ENCODE measurements around the gene GALNS. TPM values are rescaled to one million over a fixed set of nuclear protein-coding genes. Genes with fewer than 3 reads are reported as not detected.
"Not testable (repeated sequence)": the region's sequence is repeated elsewhere in the genome, so short reads cannot be mapped to it uniquely, and the experiment has no call there.

The GALNS gene
- total and polyA plus RNA-seq, 2 donors = 4.8 to 23.9 TPM

DNA sequence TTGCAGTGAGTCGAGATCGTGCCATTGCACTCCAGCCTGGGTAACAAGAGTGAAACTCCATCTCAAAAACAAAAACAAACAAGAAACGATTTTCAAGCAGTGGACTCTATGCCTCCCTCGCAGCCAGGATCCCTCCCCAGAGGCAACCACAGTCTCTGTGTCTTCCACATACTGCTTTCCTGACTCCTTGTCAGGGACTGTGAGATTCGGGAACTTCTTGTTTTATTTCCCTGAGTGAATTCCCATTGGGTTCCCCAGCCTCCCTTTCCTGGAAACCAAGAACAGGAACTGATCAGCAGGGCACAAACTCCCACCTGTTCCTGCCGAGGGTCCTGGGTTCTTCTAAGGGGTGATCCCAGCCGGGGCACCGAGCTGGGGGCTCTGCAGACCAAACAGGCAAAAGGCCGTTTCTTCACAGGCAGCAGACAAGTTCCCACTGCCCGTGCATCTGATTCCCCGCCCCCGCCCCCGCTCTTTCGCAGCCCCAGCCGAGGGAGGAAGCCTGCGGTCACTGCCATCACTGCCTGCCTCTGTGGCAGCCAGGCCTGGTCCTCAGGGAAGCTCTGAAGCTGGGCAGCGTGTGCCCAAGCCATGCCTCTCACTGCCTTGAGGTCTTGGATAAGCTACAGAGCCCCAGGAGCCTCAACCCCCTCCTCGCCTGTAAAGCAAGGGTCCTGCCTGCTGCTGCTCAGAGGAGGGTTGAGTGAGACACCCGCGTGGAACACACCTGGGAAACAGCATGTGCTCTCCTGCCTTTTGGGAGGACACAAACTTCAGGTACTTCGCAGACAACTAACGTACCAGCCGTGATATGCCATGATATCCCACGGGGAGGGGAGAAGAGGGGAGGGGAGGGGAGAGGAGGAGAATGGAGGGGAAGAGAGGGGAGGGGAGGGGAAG, 66.2 kb downstream of the GALNS start:
- peaks cover 50 to 68% of the 10 kb centered on the region in 2 donors for H3K4me1 ChIP-seq (ENCODE audit: control insufficient read depth in 2 of 2, insufficient read depth in 2 of 2, low read length in 2 of 2)
- peaks cover 0 to 4% of the 10 kb centered on the region in 2 donors for H3K9me3 ChIP-seq (ENCODE audit: control insufficient read depth in 2 of 2, insufficient read depth in 1 of 2, low read length in 1 of 2)
- DNase-seq (ENCODE audit: low read depth in 6 of 9, low spot score in 9 of 9) = peak in 1 of 9 donors; percentile 80
- H3K27me3 ChIP-seq (ENCODE audit: control insufficient read depth in 2 of 2, insufficient read depth in 1 of 2, low read length in 1 of 2) = no peaks in the 10 kb centered on the region
- peak overlapping the region; percentile 77 to 96 for H3K27ac ChIP-seq (ENCODE audit: low read depth in 1 of 2, low read length in 1 of 2)
- H3K36me3 ChIP-seq (ENCODE audit: control insufficient read depth in 2 of 2, insufficient read depth in 2 of 2, low read length in 1 of 2) = no peaks in the 10 kb centered on the region
- H3K4me3 ChIP-seq (ENCODE audit: low read length in 2 of 2) = peak overlapping the region; percentile 13 to 30
- 3% methylated on average over 24 of the region's 24 CpGs for WGBS

DNA sequence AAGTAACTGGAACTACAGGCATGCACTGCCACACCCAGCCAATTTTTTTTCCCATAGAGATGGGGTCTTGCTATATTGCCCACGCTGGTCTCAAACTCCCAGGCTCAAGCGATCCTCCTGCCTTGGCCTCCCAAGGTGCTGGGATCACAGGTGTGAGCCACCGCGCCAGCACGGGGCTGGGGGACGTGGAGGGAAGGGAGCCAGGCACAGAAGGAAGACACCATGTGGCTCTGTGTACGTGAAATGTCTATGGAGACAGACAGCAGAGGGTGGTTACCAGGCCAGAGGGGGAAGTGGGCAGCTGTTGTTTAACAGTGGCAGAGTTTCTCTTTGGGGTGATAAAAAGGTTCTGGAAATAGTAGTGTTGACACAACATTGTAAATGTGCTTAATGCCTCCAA, 67.2 kb downstream of the GALNS start:
- no peaks in the 10 kb centered on the region for H3K36me3 ChIP-seq (ENCODE audit: control insufficient read depth in 2 of 2, insufficient read depth in 2 of 2, low read length in 1 of 2)
- peaks cover 0 to 4% of the 10 kb centered on the region in 2 donors for H3K9me3 ChIP-seq (ENCODE audit: control insufficient read depth in 2 of 2, insufficient read depth in 1 of 2, low read length in 1 of 2)
- H3K27ac ChIP-seq (ENCODE audit: low read depth in 1 of 2, low read length in 1 of 2) = peak overlapping the region; percentile 7 to 13
- WGBS = 31% methylated on average over 7 of the region's 7 CpGs
- DNase-seq (ENCODE audit: low read depth in 6 of 9, low spot score in 9 of 9) = peak in 1 of 9 donors; percentile 53
- H3K4me1 ChIP-seq (ENCODE audit: control insufficient read depth in 2 of 2, insufficient read depth in 2 of 2, low read length in 2 of 2) = peaks cover 42 to 59% of the 10 kb centered on the region in 2 donors
- no peaks in the 10 kb centered on the region for H3K27me3 ChIP-seq (ENCODE audit: control insufficient read depth in 2 of 2, insufficient read depth in 1 of 2, low read length in 1 of 2)
- no peak overlapping the region for H3K4me3 ChIP-seq (ENCODE audit: low read length in 2 of 2)

DNA sequence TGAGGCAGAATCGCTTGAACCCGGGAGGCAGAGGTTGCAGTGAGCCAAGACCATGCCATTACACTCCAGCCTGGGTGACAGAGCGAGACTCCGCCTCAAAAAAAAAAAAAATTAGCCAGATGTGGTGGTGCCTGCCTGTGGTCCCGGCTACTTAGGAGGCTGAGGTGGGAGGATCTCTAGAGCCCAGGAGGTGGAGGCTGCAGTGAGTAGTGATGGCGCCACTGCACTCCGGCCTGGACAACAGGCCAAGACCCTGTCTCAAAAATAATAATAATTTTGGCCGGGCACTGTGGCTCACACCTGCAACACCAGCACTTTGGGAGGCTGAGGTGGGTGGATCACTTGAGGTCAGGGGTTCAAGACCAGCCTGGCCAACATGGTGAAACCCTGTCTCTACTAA, 68.0 kb downstream of the GALNS start:
- H3K9me3 ChIP-seq (ENCODE audit: control insufficient read depth in 2 of 2, insufficient read depth in 1 of 2, low read length in 1 of 2); H3K36me3 ChIP-seq (ENCODE audit: control insufficient read depth in 2 of 2, insufficient read depth in 2 of 2, low read length in 1 of 2); H3K4me3 ChIP-seq (ENCODE audit: low read length in 2 of 2); H3K27me3 ChIP-seq (ENCODE audit: control insufficient read depth in 2 of 2, insufficient read depth in 1 of 2, low read length in 1 of 2); DNase-seq (ENCODE audit: low read depth in 6 of 9, low spot score in 9 of 9); H3K27ac ChIP-seq (ENCODE audit: low read depth in 1 of 2, low read length in 1 of 2): not testable (repeated sequence)
- 97% methylated on average over 8 of the region's 8 CpGs for WGBS
- H3K4me1 ChIP-seq (ENCODE audit: control insufficient read depth in 2 of 2, insufficient read depth in 2 of 2, low read length in 2 of 2) = peaks cover 42 to 56% of the 10 kb centered on the region in 2 donors

DNA sequence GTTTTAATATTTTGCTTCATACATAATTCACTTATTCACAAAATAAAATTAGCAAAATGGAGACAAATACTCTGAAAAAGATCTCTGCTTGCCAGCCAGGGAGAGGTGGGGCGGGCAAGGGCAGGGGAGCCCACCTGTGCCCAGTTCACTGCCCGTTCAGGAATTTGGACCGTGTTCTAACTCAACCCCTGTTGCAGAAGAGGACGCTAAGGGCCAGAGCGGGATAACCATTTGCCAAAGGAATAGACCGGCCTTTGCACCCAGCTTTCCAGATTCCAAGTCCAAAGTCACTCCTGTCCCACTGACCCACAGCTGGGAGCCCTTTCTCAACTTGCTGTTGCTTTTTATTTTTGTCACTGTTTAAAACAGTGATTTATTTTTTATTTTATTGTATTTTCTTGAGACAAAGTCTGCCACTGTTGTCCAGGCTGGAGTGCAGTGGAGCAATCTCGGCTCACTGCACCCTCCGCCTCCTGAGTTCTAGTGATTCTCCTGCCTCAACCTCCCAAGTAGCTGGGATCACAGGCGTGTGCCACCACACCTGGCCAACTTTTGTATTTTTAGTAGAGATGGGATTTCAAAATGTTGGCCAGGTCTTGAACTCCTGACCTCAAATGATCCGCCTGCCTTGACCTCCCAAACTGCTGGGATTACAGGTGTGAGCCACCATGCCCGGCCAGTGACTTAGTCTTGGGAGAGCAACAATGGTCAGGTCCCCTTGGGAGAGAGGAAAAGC, 69.0 kb downstream of the GALNS start:
- Histone ChIP-seq H3K36me3 (ENCODE audit: control insufficient read depth in 2 of 2, insufficient read depth in 2 of 2, low read length in 1 of 2) (no peaks in the 10 kb centered on the region), H3K4me3 (ENCODE audit: low read length in 2 of 2) (no peak overlapping the region), H3K4me1 (ENCODE audit: control insufficient read depth in 2 of 2, insufficient read depth in 2 of 2, low read length in 2 of 2) (peaks cover 39 to 56% of the 10 kb centered on the region in 2 donors), H3K9me3 (ENCODE audit: control insufficient read depth in 2 of 2, insufficient read depth in 1 of 2, low read length in 1 of 2) (no peaks in the 10 kb centered on the region), H3K27me3 (ENCODE audit: control insufficient read depth in 2 of 2, insufficient read depth in 1 of 2, low read length in 1 of 2) (peaks cover 0 to 9% of the 10 kb centered on the region in 2 donors), H3K27ac (ENCODE audit: low read depth in 1 of 2, low read length in 1 of 2) (no peak overlapping the region)
- no peak for DNase-seq (ENCODE audit: low read depth in 6 of 9, low spot score in 9 of 9)
- WGBS = 98% methylated on average over 11 of the region's 11 CpGs

DNA sequence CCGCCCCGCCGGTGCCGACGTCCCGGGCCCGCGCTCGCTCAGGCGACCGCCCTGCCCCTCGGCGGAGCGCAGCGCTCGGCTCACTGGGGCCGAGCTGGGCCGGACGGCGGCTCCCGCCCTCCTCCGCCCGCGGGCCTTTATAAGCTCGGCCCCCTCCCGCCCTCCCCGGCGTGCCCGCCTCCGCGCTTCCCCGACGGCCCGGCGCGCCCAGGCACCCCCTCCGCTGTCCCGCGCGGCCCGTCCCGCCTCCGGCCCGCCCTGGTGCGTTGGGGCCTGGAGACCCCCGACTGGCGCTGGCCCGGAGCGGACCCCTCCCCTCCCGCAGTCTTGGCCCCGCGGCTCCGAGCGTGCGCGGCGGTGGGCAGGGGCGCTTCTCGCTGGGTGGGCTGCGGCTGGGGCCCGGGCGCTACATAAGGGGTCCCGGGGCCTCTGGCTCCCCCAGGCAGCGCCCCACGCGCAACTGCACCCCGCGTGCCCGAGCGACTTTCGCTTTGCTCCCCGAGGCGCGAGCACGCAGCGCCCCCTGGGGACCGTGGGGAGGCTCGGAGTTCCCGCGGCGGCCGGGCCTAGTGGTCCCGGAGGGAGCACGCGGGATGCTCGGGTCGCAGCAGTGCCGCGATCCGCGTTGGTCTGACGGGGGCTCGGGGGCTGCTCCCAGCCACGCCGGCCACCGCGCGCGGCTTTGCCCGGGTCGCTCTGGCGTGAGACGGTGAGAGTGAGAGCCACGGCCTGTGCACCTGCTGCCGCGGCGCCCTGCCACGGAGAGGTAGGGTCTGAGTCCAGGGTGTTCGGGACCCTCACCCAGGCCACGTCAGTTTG, 71.4 kb downstream of the GALNS start, which contains the start of gene PIEZO1:
Gene PIEZO1 (minus strand): TSS at position 115 of the 819 bp plus-strand sequence. CDS start 256 bp downstream, outside the sequence.
- WGBS = 4% methylated on average over 110 of the region's 110 CpGs
- peak in 5 of 9 donors; percentile 67 to 90 (median 80) for DNase-seq (ENCODE audit: low read depth in 6 of 9, low spot score in 9 of 9)
- H3K4me1 ChIP-seq (ENCODE audit: control insufficient read depth in 2 of 2, insufficient read depth in 2 of 2, low read length in 2 of 2) = peaks cover 23 to 58% of the 10 kb centered on the region in 2 donors

DNA sequence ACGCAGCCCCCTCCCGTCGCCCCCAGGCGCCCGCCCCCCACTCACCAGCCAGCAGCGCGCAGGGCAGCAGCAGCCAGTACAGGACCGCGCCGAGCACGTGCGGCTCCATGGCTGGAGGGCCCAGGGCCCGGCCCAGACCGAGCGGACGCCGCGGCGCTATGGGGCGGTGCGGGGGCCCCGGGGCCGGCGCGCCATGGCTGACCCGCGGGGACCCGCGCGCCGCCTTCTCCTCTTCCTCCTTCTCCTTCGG, 72.0 kb downstream of the GALNS start:
- Histone ChIP-seq H3K27ac (ENCODE audit: low read depth in 1 of 2, low read length in 1 of 2) (peak overlapping the region in 1 of 2 donors; percentile 84), H3K4me3 (ENCODE audit: low read length in 2 of 2) (peak overlapping the region in 1 of 2 donors; percentile 85), H3K27me3 (ENCODE audit: control insufficient read depth in 2 of 2, insufficient read depth in 1 of 2, low read length in 1 of 2) (peaks cover 0 to 9% of the 10 kb centered on the region in 2 donors), H3K36me3 (ENCODE audit: control insufficient read depth in 2 of 2, insufficient read depth in 2 of 2, low read length in 1 of 2) (no peaks in the 10 kb centered on the region), H3K4me1 (ENCODE audit: control insufficient read depth in 2 of 2, insufficient read depth in 2 of 2, low read length in 2 of 2) (peaks cover 27 to 58% of the 10 kb centered on the region in 2 donors), H3K9me3 (ENCODE audit: control insufficient read depth in 2 of 2, insufficient read depth in 1 of 2, low read length in 1 of 2) (no peaks in the 10 kb centered on the region)
- DNase-seq (ENCODE audit: low read depth in 6 of 9, low spot score in 9 of 9) = no peak
- WGBS = under 1% methylated on average over 32 of the region's 32 CpGs

More for the DNA sequence above, 71.4 kb downstream of the GALNS start, which contains the start of gene PIEZO1:
- Histone ChIP-seq H3K27ac (ENCODE audit: low read depth in 1 of 2, low read length in 1 of 2) (peak within 1 kb of the TSS; percentile 81 to 84), H3K36me3 (ENCODE audit: control insufficient read depth in 2 of 2, insufficient read depth in 2 of 2, low read length in 1 of 2) (no peaks in the 10 kb centered on the region), H3K4me3 (ENCODE audit: low read length in 2 of 2) (peak within 1 kb of the TSS; percentile 52 to 85), H3K27me3 (ENCODE audit: control insufficient read depth in 2 of 2, insufficient read depth in 1 of 2, low read length in 1 of 2) (peaks cover 0 to 9% of the 10 kb centered on the region in 2 donors), H3K9me3 (ENCODE audit: control insufficient read depth in 2 of 2, insufficient read depth in 1 of 2, low read length in 1 of 2) (no peaks in the 10 kb centered on the region)

DNA sequence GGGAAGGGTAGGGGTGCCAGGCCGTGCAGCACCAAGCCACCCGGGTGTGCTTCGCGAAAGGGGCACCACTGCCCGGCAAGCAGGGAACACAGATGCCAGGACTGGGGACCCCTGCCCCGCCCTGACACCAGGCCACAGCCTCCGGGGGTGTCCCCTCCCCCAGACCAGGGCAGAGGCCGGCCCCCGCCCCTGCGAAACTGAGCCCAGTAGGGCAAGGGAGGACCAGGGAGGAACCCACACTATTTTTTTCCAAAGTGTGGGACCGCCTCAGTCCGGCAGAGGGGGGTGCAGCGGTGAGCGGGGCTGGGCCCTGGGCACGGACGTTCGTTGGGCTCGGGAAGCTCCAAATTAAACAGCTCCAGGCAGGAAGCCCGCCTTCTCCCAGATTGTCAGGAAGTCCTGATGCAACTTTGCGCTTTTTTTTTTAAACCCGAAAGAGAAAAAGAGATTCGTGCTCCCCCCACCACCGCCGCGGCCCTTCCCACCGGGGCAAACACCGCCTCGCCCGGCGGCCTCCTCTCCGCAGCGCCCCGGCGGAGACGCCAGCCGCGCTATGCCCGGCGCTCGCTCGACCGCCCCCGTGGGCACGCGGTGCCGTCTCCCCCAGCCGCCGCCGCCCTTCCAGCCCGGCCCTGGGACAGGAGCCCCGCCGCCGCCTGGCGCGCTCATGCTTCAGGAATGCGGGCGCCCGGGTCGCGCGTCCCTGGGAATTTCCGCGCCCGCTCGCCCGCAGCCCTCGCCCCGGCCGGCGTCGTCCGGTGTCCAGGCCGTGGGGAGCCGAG, 72.5 kb downstream of the GALNS start:
- peak in 1 of 9 donors; percentile 59 for DNase-seq (ENCODE audit: low read depth in 6 of 9, low spot score in 9 of 9)
- Histone ChIP-seq H3K9me3 (ENCODE audit: control insufficient read depth in 2 of 2, insufficient read depth in 1 of 2, low read length in 1 of 2) (no peaks in the 10 kb centered on the region), H3K27me3 (ENCODE audit: control insufficient read depth in 2 of 2, insufficient read depth in 1 of 2, low read length in 1 of 2) (peaks cover 0 to 9% of the 10 kb centered on the region in 2 donors), H3K4me1 (ENCODE audit: control insufficient read depth in 2 of 2, insufficient read depth in 2 of 2, low read length in 2 of 2) (peaks cover 26 to 58% of the 10 kb centered on the region in 2 donors), H3K4me3 (ENCODE audit: low read length in 2 of 2) (peak overlapping the region; percentile 52 to 85), H3K27ac (ENCODE audit: low read depth in 1 of 2, low read length in 1 of 2) (peak overlapping the region; percentile 81 to 84), H3K36me3 (ENCODE audit: control insufficient read depth in 2 of 2, insufficient read depth in 2 of 2, low read length in 1 of 2) (no peaks in the 10 kb centered on the region)
- under 1% methylated on average over 74 of the region's 74 CpGs for WGBS

DNA sequence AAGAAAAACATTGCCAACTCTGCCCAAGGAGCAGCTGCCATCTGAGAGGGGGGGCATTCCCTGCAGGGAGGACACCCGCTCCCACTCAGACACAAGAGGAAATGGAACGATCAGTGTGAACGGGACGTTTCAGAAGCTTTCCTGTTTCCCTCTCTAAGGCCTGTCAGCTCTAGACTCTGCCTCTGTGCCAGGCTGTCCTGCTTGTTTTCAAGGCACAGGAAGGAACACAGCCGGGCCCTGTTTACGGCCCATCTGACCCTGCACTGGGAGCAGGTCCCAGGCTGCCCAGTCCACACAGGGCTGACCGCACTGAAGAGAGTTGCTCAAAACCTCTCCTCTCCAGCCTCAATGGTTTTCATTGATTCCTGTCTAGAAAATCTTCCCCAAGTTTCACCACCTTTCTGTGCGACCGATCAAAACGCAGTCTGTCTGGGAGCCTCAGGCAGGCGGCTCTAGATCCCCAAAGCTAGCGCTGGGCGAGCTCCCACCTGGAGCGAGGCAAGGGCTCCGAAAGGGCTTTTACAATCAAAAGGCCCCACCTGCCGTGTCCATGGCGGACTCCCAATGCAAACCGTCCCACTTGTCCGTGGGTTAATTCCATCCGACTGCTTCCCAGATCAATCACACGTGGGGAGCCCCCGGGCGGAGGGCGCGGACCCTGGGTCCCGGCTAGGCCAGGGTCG, 73.2 kb downstream of the GALNS start:
- no peaks in the 10 kb centered on the region for H3K9me3 ChIP-seq (ENCODE audit: control insufficient read depth in 2 of 2, insufficient read depth in 1 of 2, low read length in 1 of 2)
- peak overlapping the region; percentile 52 to 85 for H3K4me3 ChIP-seq (ENCODE audit: low read length in 2 of 2)
- WGBS = 8% methylated on average over 27 of the region's 27 CpGs
- DNase-seq (ENCODE audit: low read depth in 6 of 9, low spot score in 9 of 9) = peak in 1 of 9 donors; percentile 59
- H3K4me1 ChIP-seq (ENCODE audit: control insufficient read depth in 2 of 2, insufficient read depth in 2 of 2, low read length in 2 of 2) = peaks cover 26 to 62% of the 10 kb centered on the region in 2 donors
- H3K27me3 ChIP-seq (ENCODE audit: control insufficient read depth in 2 of 2, insufficient read depth in 1 of 2, low read length in 1 of 2) = peaks cover 0 to 9% of the 10 kb centered on the region in 2 donors
- H3K36me3 ChIP-seq (ENCODE audit: control insufficient read depth in 2 of 2, insufficient read depth in 2 of 2, low read length in 1 of 2) = no peaks in the 10 kb centered on the region
- peak overlapping the region; percentile 81 to 84 for H3K27ac ChIP-seq (ENCODE audit: low read depth in 1 of 2, low read length in 1 of 2)
